Embryonic facial prominence (tissue), 1 donor: ENCODE data around the gene MT1H.
"Not testable (repeated sequence)": the region's sequence is repeated elsewhere in the genome, so short reads cannot be mapped to it uniquely, and the experiment has no call there.

Experiments
- DNase-seq: peaks from one replicate; pipeline ENCODE4 v3.0.0-alpha.2; 2016; ENCODE audit errors: extremely low spot score

Gene MT1H

GRCh38 chr16:56665286-56666261, 4.0 kb upstream of the MT1H start:
- not testable (repeated sequence) for DNase-seq

- no peak for DNase-seq
These were observed 1.7 kb upstream of the MT1H start, which contains the start of gene MT1G for GRCh38 chr16:56667581-56668571. Gene MT1G, minus strand, starts transcription at chr16:56668065. Its CDS starts 72 bp downstream, at chr16:56667993.

- no peak for DNase-seq
These were observed 416 bp downstream of the MT1H start for GRCh38 chr16:56669840-56670619.

- no peak for DNase-seq
These were observed 963 bp downstream of the MT1H start for GRCh38 chr16:56670620-56670934.

- not testable (repeated sequence) for DNase-seq
These were observed 2.1 kb downstream of the MT1H start for GRCh38 chr16:56671691-56672090.

GRCh38 chr16:56672171-56672570, 2.6 kb downstream of the MT1H start:
- not testable (repeated sequence) for DNase-seq

- no peak for DNase-seq
These were observed 3.3 kb downstream of the MT1H start for GRCh38 chr16:56672761-56673536.

GRCh38 chr16:56673921-56674320, 4.3 kb downstream of the MT1H start:
- no peak for DNase-seq

GRCh38 chr16:56674570-56674969, 5.0 kb downstream of the MT1H start:
- not testable (repeated sequence) for DNase-seq

- no peak for DNase-seq
These were observed 6.1 kb downstream of the MT1H start for GRCh38 chr16:56675685-56676210.

- DNase-seq, result no peak
These were observed 7.9 kb downstream of the MT1H start for GRCh38 chr16:56677474-56677873.

- no peak for DNase-seq
These were observed 9.6 kb downstream of the MT1H start for GRCh38 chr16:56679078-56679730.

GRCh38 chr16:56679818-56680217, 10.2 kb downstream of the MT1H start:
- no peak for DNase-seq

- peak; percentile 43 for DNase-seq
These were observed 12.5 kb downstream of the MT1H start, which contains the start of gene MT1X for GRCh38 chr16:56681939-56682702. Gene MT1X, plus strand, starts transcription at chr16:56682470. Its CDS starts 71 bp downstream, at chr16:56682541.

GRCh38 chr16:56682703-56683397, 13.2 kb downstream of the MT1H start:
- no peak for DNase-seq

- DNase-seq, result no peak
These were observed 14.0 kb downstream of the MT1H start for GRCh38 chr16:56683424-56684172.

GRCh38 chr16:56684256-56684925, 14.8 kb downstream of the MT1H start:
- no peak for DNase-seq
